H9 (cell line): ENCODE data around the gene COX8C. TPM values are rescaled to one million over a fixed set of nuclear protein-coding genes. Genes with fewer than 3 reads are reported as not detected.

Experiments used
- DNase-seq: peaks from one replicate; pipeline ENCODE4 v3.0.0-alpha.2; 2017
- H2AFZ ChIP-seq: one replicate; pipeline ENCODE4 v1.6.1; 2013; ENCODE audit warnings: mild to moderate bottlenecking, low read length, control low read depth, moderate library complexity
- H2AK5ac ChIP-seq: 2 replicates; pipeline ENCODE4 v1.6.1; 2013; ENCODE audit warnings: low read length, control low read depth, mixed read lengths; ENCODE audit not compliant: insufficient read length
- H2BK120ac ChIP-seq: one replicate; pipeline ENCODE4 v1.6.1; 2013; ENCODE audit warnings: low read depth, mild to moderate bottlenecking, low read length, control low read depth, inconsistent platforms; ENCODE audit not compliant: poor library complexity, severe bottlenecking
- H2BK12ac ChIP-seq: 2 replicates; pipeline ENCODE4 v1.6.1; 2013; ENCODE audit warnings: low read length, control low read depth, mixed read lengths, low read depth; ENCODE audit not compliant: insufficient read length
- H2BK15ac ChIP-seq: 2 replicates; pipeline ENCODE4 v1.6.1; 2013; ENCODE audit warnings: low read depth, low read length, control low read depth
- H2BK20ac ChIP-seq: one replicate; pipeline ENCODE4 v1.6.1; 2013; ENCODE audit warnings: low read depth, mild to moderate bottlenecking, low read length, control low read depth, inconsistent platforms; ENCODE audit not compliant: poor library complexity, severe bottlenecking
- H2BK5ac ChIP-seq: 2 replicates; pipeline ENCODE4 v1.6.1; 2013; ENCODE audit warnings: low read length, control low read depth, mixed read lengths; ENCODE audit not compliant: insufficient read length
- H3K14ac ChIP-seq: 2 replicates; pipeline ENCODE4 v1.6.1; 2013; ENCODE audit warnings: low read length, control low read depth; ENCODE audit not compliant: insufficient read depth
- H3K18ac ChIP-seq: 2 replicates; pipeline ENCODE4 v1.6.1; 2013; ENCODE audit warnings: low read depth, mild to moderate bottlenecking, mixed read lengths, low read length, control low read depth; ENCODE audit not compliant: insufficient read length
- H3K23ac ChIP-seq: 2 replicates; pipeline ENCODE4 v1.6.1; 2013; ENCODE audit warnings: low read length, control low read depth, mixed read lengths, low read depth; ENCODE audit not compliant: insufficient read length
- H3K23me2 ChIP-seq: 2 replicates; pipeline ENCODE4 v1.6.1; 2013; ENCODE audit warnings: low read depth, mild to moderate bottlenecking, mixed read lengths, low read length, control low read depth; ENCODE audit not compliant: insufficient read length, poor library complexity, severe bottlenecking
- H3K27ac ChIP-seq: 2 replicates; pipeline ENCODE4 v1.5.1; 2013; ENCODE audit warnings: low read length, control low read depth, mixed read lengths, low read depth; ENCODE audit not compliant: insufficient read length
- H3K27me3 ChIP-seq: 2 replicates; pipeline ENCODE4 v1.6.1; 2013; ENCODE audit warnings: low read length, control low read depth, inconsistent platforms; ENCODE audit not compliant: insufficient read depth
- H3K4ac ChIP-seq: 2 replicates; pipeline ENCODE4 v1.6.1; 2013; ENCODE audit warnings: low read depth, mild to moderate bottlenecking, control low read depth, inconsistent platforms, low read length, moderate library complexity
- H3K4me1 ChIP-seq: 2 replicates; pipeline ENCODE4 v1.6.1; 2013; ENCODE audit warnings: low read length, control low read depth, inconsistent platforms; ENCODE audit not compliant: insufficient read depth
- H3K4me2 ChIP-seq: 2 replicates; pipeline ENCODE4 v1.6.1; 2013; ENCODE audit warnings: low read length, control low read depth, mixed read lengths; ENCODE audit not compliant: insufficient read length, insufficient read depth
- H3K56ac ChIP-seq: 2 replicates; pipeline ENCODE4 v1.6.1; 2013; ENCODE audit warnings: low read depth, mild to moderate bottlenecking, mixed read lengths, low read length, control low read depth; ENCODE audit not compliant: insufficient read length
- H3K79me1 ChIP-seq: 2 replicates; pipeline ENCODE4 v1.6.1; 2013; ENCODE audit warnings: low read depth, mild to moderate bottlenecking, moderate library complexity, low read length, control low read depth, inconsistent platforms; ENCODE audit not compliant: insufficient read depth, poor library complexity, severe bottlenecking
- H3K79me2 ChIP-seq: 2 replicates; pipeline ENCODE4 v1.6.1; 2013; ENCODE audit warnings: low read length, control low read depth, inconsistent platforms; ENCODE audit not compliant: insufficient read depth
- H3K9ac ChIP-seq: 2 replicates; pipeline ENCODE4 v1.6.1; 2013; ENCODE audit warnings: low read length, control low read depth, mixed read lengths; ENCODE audit not compliant: insufficient read length; ENCODE audit errors: extremely low read depth
- H3K9me3 ChIP-seq: one replicate; pipeline ENCODE4 v1.6.1; 2013; ENCODE audit warnings: low read depth, low read length, inconsistent platforms; ENCODE audit not compliant: control insufficient read depth
- H3T11ph ChIP-seq: one replicate; pipeline ENCODE4 v1.6.1; 2013; ENCODE audit warnings: mild to moderate bottlenecking, low read length, control low read depth, inconsistent platforms
- H4K20me1 ChIP-seq: one replicate; pipeline ENCODE4 v1.6.1; 2013; ENCODE audit not compliant: control insufficient read depth, insufficient read length, insufficient read depth
- H4K5ac ChIP-seq: 2 replicates; pipeline ENCODE4 v1.6.1; 2013; ENCODE audit warnings: low read depth, mild to moderate bottlenecking, mixed read lengths, low read length, control low read depth; ENCODE audit not compliant: insufficient read length
- H4K8ac ChIP-seq: replicated peaks from 2 replicates; pipeline ENCODE4 v1.6.1; 2013; ENCODE audit warnings: low read length, control low read depth, mixed read lengths, low read depth; ENCODE audit not compliant: insufficient read length
- H4K91ac ChIP-seq: 2 replicates; pipeline ENCODE4 v1.6.1; 2013; ENCODE audit warnings: low read depth, mild to moderate bottlenecking, moderate library complexity, mixed read lengths, low read length, control low read depth; ENCODE audit not compliant: insufficient read length
- H3K27ac Mint-ChIP-seq, 3 experiments: 2 replicates in 2 of 3; 3 replicates in 1 of 3; pipeline ENCODE4 v1.8.0; 2020 to 2021; ENCODE audit warnings: mixed read lengths in 3 of 3, mild to moderate bottlenecking in 1 of 3, moderate library complexity in 1 of 3
- H3K27me3 Mint-ChIP-seq: 2 replicates; pipeline ENCODE4 v1.8.0; 2021; ENCODE audit warnings: low read depth, mild to moderate bottlenecking, moderate library complexity, mixed read lengths
- H3K36me3 Mint-ChIP-seq, 3 experiments: 2 replicates in 2 of 3; 3 replicates in 1 of 3; pipeline ENCODE4 v1.8.0; 2020 to 2021; ENCODE audit warnings: low read depth in 3 of 3, mixed read lengths in 3 of 3; ENCODE audit not compliant: insufficient read depth in 1 of 3
- H3K4me1 Mint-ChIP-seq, 2 experiments: 2 replicates each; pipeline ENCODE4 v1.8.0; 2020; ENCODE audit warnings: mixed read lengths in 2 of 2
- H3K4me3 Mint-ChIP-seq, 2 experiments: 2 replicates in 1 of 2; 3 replicates in 1 of 2; pipeline ENCODE4 v1.8.0; 2020 to 2021; ENCODE audit warnings: mild to moderate bottlenecking in 2 of 2, mixed read lengths in 2 of 2, moderate library complexity in 1 of 2
- H3K9me3 Mint-ChIP-seq, 2 experiments: 2 replicates in 1 of 2; 3 replicates in 1 of 2; pipeline ENCODE4 v1.8.0; 2020; ENCODE audit warnings: mild to moderate bottlenecking in 2 of 2, mixed read lengths in 2 of 2, moderate library complexity in 1 of 2
- CTCF ChIP-seq: fragments of 200-600 bp; sonication (generic); conservative IDR thresholded peaks from 3 replicates; pipeline ENCODE4 v1.8.0; 2021; ENCODE audit warnings: antibody characterized with exemption, mild to moderate bottlenecking
- WGBS: extraction: QIAGEN DNeasy Blood & Tissue Kit; methylation state at CpG from one replicate; pipeline ENCODE4 v1.1.7; 2013; ENCODE audit warnings: missing lambda C conversion rate, low lambda C conversion rate, mixed read lengths; ENCODE audit not compliant: insufficient read length; ENCODE audit errors: extremely low coverage; 5-methylcytosine and 5-hydroxymethylcytosine counted together
- total RNA-seq: library from RNA; stranded (reverse); gene quantifications from 2 replicates; pipeline ENCODE4 v1.2.1, GENCODE V29; 2021

The COX8C gene
- total RNA-seq, 1 experiment from 2014 or later, result not detected

- Histone ChIP-seq H3K79me2 (peaks cover 5% of the 10 kb centered on the region; the same call in 1 of the 2 replicates), H3K23me2 (no peaks in the 10 kb centered on the region), H3T11ph (no peak overlapping the region), H4K8ac (no peak overlapping the region), H3K9me3 (no peaks in the 10 kb centered on the region), H3K23ac (no peak overlapping the region), H4K20me1 (no peaks in the 10 kb centered on the region), H3K27me3 (no peaks in the 10 kb centered on the region), H2AK5ac (no peak overlapping the region), H3K4ac (no peak overlapping the region), H3K56ac (no peak overlapping the region), H3K4me1 (peaks cover 2% of the 10 kb centered on the region; the same call in 1 of the 2 replicates), H3K4me2 (no peak overlapping the region), H2BK15ac (no peak overlapping the region), H3K14ac (no peak overlapping the region), H3K27ac (no peak overlapping the region), H3K79me1 (peaks cover 4% of the 10 kb centered on the region), H2BK12ac (no peak overlapping the region), H2BK20ac (no peak overlapping the region), H2AFZ (no peak overlapping the region), H4K91ac (no peak overlapping the region), H3K18ac (no peak overlapping the region), H4K5ac (no peak overlapping the region), H3K9ac (no peak overlapping the region), H2BK5ac (no peak overlapping the region), H2BK120ac (no peak overlapping the region)
- no peak overlapping the region for H3K4me3 Mint-ChIP-seq
- H3K4me1 Mint-ChIP-seq, result peaks cover 22 to 28% of the 10 kb centered on the region in 2 experiments
- peaks cover 0 to 9% (median 8%) of the 10 kb centered on the region in 3 experiments; a peak in 3 of 7 replicates for H3K36me3 Mint-ChIP-seq
- H3K27me3 Mint-ChIP-seq, result no peaks in the 10 kb centered on the region
- TF ChIP-seq CTCF, result no peak
- H3K9me3 Mint-ChIP-seq, result no peaks in the 10 kb centered on the region
- no peak for DNase-seq
- no peak overlapping the region for H3K27ac Mint-ChIP-seq
- no CpG with 5 or more reads among the region's 4 CpGs for WGBS
Observed at GRCh38 chr14:93316716-93317115, 30.3 kb upstream of the COX8C start.
